GM12874 (cell line): ENCODE results near the gene SCARB1.

Experiments used
- TF ChIP-seq, protein P1 (sequence below): IDR thresholded peaks from 2 replicates; pipeline ENCODE4 v1.5.1; 2011; ENCODE audit warnings: low read depth, mild to moderate bottlenecking, control low read depth, low read length, moderate library complexity; ENCODE audit not compliant: insufficient read depth

Gene SCARB1

DNA sequence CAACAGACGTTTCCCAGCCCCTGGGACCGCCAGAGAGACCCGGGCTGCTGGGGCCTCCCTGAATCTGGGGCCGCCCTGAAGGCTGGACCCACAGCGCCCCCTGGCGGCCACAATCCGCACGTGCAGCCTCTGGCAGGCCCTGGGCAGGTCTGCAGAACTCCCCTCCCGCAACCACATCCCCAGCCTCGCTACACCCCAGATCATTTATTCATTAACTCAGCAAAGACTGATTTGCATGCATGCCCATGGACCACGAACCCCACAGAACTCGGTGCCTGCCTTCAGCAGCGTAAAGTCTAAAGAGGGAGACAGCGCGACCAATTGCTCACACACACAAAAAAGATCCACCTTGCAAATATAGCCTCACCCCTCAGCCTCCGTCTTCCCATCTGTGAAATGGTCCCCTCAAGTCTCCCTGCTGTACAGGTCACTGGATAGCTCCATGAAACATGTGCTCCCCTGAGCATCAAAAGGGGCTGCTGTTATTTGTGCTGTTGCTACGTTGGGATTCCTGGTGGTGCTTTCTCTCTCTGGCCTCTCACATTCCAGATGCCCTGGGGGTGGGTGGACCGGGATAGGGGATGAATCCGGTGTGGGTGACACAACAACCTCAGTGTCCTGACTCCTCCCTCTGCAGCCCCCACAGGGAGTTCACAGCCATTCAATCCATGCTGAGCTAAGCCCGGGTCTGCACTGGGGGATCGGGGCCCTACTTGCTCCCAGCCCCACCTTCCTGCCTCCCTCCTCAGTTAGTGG is 96.4 kb downstream of the SCARB1 start:
- TF ChIP-seq, protein P1, sequence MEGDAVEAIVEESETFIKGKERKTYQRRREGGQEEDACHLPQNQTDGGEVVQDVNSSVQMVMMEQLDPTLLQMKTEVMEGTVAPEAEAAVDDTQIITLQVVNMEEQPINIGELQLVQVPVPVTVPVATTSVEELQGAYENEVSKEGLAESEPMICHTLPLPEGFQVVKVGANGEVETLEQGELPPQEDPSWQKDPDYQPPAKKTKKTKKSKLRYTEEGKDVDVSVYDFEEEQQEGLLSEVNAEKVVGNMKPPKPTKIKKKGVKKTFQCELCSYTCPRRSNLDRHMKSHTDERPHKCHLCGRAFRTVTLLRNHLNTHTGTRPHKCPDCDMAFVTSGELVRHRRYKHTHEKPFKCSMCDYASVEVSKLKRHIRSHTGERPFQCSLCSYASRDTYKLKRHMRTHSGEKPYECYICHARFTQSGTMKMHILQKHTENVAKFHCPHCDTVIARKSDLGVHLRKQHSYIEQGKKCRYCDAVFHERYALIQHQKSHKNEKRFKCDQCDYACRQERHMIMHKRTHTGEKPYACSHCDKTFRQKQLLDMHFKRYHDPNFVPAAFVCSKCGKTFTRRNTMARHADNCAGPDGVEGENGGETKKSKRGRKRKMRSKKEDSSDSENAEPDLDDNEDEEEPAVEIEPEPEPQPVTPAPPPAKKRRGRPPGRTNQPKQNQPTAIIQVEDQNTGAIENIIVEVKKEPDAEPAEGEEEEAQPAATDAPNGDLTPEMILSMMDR, result peak; percentile 93

DNA sequence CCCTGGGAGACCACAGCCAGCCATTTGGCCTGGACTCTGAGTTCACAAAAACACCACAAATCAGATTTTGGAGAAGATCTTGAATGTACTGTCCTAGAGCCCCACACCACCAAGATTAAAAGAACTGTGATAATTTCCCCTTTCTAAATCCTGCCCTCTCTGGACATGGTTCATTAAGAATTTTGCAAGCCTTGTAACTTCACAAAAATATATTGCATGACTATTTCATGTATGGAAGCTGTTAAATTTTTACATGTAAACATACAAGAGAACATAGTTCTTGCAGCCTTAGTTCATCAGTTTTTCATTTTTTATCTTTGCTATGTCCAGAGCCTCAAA is 97.0 kb downstream of the SCARB1 start:
- TF ChIP-seq, protein P1, result no peak

DNA sequence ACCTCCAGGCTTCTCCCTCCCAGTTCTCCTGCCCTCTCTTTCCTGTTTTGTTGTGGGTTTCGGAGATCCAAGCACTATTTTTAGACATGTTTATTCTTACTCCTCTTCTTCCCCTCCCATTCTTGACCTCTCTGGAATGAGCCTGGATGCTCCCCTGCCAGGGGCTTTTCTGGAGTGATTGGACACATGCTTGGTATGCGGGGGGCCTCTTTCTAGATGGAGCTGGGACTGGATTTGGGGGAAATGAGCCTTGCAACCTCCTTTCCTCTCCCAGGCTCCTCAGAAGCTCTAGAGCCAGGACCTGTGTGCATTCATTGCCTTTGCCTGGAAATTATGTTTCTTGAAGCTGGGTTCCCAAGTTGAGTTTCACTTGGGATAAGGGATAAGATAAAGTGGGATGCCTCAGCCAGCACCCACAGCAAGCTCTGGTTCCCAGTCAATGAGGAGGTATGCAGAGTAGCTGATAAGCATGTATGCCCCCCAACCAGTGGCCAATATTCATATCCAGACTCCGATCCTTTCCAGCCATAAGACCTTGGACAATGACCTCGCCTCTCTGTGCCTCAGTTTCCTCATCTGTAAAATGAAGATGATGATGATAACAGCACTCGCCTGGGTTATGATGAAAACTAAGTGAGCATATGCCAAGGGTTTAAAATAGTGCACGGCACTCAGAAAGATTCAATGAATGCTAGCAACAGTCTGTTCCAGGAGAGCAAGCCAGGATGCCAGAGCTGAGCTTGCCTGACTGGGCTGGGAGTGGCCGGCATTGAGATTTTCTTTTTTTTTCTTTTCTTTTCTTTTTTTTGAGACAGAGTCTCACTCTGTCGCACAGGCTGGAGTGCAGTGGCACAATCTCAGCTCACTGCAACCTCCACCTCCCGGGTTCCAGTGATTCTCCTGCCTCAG is 97.8 kb downstream of the SCARB1 start:
- TF ChIP-seq, protein P1, result no peak

DNA sequence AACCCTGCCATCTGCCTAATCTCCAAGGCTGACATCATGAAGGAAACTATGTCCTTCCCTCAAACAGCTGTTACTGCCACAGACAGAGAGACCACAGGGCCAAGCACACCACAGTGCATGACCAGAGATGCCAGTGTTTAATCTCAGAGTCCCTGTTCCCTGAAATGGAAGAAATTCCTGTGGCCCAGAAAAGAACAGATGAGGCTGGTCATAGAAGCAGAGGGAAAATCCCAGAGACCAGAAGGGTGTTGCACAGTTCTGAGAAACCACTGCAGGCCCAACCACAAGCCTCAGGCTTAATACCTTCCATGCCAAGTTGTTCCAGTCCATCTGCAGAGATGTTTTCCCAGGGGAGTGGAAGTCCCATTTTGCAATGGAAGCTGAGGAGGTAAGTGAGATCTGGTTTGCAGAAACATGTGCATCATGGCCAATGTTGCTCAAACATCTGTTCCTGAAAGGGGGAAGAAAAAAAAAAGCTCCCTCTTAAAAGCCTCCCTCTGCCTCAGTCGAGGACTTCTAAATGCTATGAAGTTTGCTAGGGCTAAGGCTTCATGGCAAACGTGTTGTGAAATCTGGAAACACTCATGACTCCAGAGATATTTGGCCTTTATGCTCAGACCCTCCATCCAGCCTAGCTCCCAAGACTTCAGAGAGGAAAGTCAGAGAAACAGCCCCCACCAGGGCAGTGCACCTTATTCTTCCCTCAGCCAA is 98.6 kb downstream of the SCARB1 start:
- TF ChIP-seq, protein P1, result no peak

DNA sequence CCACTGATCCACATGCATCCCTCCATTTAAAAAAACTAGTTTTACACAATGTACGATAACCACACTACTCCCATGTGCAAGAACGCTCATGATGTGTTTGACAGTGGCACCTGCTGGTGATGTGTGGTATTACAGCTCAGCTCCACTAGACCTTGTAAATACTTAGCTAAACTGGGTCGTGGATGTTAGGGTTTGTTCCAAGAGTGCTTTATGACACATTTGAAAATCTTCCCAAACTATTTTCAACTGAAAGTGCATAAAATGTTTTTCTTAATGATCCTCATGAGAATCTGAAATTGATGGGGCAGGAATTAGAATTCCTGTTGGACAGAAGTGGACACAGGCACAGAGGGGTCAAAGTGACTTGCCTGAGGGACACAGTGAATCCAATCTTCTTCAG is 99.2 kb downstream of the SCARB1 start:
- TF ChIP-seq, protein P1, result peak; percentile 69

DNA sequence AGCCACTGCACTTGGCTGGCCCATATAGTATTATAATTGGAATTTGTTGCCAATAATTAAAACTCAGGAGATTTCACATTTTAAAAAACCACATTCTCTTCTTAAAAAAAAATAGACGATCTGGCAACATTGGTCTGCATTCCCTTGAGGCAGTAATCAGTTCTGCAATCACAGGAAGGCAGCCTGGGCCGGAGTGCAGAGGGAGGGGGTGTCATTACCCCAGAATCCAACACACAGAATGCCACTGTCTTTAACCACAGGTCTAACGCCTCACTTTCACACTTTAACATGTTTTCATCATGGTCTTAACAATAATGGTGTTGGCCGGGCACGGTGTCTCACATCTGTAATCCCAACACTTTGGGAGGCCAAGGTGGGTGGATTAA is 100.1 kb downstream of the SCARB1 start:
- TF ChIP-seq, protein P1, result no peak

DNA sequence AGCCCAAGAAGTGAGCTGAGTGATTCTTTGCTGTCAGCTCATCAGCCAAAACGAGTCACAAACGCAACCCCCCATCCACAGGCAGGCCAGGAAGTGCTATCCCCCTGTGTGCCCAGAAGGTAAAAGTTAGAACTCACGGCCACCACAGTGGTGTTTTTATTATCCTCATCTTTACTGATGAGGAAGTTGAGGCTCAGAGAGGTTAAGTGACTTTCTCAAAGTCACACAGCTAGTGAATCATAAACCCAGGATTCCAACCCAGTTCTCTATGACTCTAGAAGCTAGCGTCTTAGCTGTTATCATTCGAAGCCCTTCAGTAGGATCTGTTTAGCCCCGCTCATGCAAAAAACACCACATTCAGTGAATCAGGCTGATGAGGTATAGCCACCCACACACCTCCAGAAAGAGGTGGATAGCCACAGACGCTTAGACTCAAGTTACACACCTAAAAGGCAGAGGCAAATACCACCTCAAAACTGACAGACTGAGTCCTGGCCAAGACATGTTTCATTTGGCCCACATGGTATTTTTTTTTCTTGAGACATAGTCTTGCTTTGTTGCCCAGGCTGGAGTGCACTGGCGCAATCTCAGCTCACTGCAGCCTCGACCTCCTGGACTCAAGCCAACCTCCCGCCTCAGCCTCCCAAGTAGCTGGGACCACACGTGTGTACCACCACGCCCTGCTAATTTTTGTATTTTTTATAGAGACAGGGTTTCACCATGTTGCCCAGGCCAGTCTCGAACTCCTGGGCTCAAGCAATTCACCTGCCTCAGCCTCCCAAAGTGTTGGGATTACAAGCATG is 100.7 kb downstream of the SCARB1 start:
- TF ChIP-seq, protein P1, result no peak
